ENCODE results near the gene CHN1.

CHN1 gene

DNA sequence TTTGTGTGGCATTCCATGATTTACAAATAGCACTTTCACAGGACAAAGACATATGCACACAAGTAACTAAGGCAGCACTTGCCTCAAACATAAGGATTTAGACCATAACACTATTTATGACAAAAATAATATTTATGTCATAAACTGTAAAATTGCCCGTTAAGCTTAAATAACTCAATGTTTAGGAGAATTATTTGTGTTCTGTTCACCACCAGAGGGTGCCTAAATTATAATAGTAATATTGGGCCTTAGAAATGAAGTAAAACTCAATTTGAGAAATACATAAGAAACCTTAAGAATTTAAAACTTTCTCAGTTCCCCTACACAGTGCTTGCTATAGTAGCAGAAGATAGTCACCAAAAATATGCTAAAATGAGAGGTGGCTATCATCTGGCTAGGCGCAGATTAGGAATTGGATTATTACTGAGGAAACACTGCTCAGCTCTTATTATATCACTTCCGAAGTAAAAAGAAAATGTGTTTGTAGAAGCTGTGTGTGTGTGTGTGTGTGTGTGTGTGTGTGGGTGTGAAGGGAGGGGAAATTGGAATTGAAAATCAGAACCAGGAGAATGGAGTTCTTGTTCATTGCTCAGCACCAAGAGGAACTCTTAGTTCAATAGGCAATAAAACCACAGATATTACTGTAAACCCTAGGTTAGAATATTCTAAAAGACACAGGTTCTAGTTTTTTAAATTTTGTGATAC lies 4.9 kb upstream of the CHN1 start:
- DNase-seq = no peak

- DNase-seq = no peak
Observed at GRCh38 chr2:175008801-175009495, 3.8 kb upstream of the CHN1 start.

DNA sequence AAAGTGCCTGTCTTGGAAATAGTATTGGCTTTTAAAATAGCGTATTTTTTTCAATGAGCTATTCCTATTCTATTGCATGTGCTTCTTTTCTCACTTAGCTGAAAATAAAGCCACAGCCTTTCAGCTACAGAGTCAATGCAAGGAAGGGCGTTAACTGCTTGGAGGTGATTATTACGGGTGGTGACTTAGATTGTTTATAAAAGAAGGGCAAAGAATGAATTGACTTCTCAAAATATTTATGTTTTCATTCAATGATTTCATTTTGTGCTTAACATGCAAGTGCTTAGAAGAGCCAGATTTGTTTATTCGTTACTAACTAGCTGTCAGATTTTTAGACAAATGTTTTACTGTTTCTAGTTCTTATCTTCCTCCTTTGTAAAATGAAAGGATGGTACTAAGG lies 2.8 kb upstream of the CHN1 start:
- DNase-seq = no peak

DNA sequence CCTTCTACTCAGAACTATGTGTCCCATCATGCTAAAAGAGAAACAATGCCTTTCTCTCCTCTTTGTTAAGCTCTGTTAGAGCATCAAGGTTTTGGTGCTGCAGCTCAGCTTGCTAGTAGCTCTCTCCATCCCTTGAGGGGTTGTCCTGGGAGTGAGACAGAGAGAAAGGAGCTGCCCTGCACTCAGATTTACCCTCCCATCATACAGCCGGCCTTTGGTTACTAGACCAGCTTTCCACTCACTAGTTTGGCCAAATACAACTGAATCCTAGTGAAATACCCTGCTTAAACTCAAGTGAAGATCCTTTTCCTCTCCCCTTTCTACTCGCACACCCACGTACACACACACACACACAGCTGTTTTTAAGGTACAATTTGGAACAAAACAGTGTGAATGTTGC lies 2.3 kb upstream of the CHN1 start:
- DNase-seq = no peak

DNA sequence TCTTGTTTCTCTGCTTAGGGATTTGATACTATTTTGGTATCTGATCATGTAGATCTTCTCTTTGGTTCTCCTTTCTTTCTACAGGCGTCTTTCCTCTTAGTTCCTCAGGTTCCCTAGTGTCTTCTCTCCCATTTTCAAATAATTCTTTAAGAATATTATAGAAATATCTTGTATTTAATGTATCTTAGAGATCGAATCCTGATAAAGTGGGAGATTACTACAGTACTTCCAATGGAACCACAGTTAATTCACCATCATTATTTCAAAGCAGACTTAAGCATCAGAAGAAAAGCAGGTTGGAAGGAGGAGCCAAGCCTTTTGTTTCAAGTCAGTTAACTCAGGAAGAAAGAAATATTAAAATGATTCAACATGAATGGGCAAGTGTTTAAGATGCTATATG lies 1.1 kb upstream of the CHN1 start:
- DNase-seq = no peak

GRCh38 chr2:175005733-175006264 lies 618 bp upstream of the CHN1 start:
- no peak for DNase-seq

DNA sequence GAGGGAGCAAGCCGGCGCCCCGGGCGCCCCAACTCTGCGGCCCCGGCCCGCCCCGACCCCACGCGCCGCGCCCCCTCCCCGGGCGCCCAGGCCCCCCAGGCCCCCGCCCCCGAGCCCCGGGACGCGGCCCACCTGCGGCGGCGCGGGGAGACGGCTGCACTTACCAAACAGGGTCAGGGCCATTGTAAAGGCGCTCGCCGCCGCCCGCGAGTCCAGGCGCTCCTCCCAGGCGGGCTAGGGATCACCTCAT lies 526 bp downstream of the CHN1 start:
- no peak for DNase-seq

DNA sequence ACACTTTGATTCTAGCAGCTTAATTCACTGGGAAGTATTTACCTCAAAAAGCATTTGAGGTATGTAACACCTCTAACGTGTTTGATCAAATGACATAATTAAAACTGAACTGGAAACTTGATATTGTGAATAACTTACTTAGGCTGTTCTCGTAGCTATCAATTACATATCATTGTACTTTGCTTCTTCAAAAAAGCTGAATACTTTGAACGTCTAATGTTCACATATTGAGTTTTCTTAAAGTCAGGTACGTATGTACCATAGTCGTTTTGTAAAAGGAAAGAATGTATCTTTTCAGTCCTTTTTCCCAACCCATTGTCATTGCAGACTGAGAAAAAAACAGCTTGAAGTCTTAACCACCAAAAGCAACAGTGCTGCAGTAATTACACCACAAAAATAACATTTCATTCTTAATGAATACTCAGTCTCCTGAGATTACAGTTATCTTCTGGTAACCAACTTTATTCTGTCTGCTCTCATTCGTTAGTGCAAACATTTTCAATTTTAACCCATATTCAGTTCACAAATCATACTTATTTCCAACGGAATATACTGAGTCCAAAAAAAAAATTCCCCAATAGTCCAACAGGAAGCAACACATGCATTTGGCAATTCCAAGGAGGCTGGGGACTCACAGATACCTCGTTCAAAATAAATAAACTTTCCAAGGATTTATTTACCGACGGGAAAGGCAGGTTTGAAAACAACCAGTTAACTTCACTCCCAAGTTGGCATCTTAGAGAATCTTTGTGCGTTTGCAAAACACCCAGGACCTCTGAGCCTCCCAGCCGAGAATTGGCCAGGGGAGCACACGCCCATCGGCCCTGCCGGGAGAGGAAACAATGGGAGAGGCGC lies 1.1 kb downstream of the CHN1 start:
- DNase-seq = no peak

GRCh38 chr2:175002547-175003274 lies 2.5 kb downstream of the CHN1 start:
- DNase-seq = no peak

DNA sequence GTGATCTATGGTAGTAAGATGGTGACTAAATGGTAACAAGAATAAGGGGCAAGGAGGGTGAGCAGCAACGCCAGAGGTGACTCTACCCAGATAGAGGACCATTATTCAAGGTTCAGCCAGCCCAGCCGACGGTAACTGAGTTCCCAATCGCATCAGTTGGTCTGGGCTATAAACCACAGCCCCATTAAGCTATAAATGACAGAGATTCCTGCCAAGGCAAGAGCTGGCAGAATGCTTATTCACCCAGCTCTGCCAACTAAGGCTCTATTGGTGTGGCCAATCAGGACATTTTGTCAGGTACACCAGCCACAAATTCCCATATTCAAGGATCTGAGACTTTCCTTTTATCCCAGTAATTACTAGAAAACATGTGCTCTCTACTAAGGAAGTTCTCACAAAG lies 3.6 kb downstream of the CHN1 start:
- DNase-seq = no peak

- no peak for DNase-seq
Observed at GRCh38 chr2:174997110-174997509, 8.1 kb downstream of the CHN1 start.

GRCh38 chr2:174996622-174997021 lies 8.6 kb downstream of the CHN1 start:
- DNase-seq = no peak

GRCh38 chr2:174994381-174994780 lies 10.8 kb downstream of the CHN1 start:
- DNase-seq = no peak

GRCh38 chr2:174992886-174993285 lies 12.3 kb downstream of the CHN1 start:
- DNase-seq = no peak

GRCh38 chr2:174985614-174986013 lies 19.6 kb downstream of the CHN1 start:
- DNase-seq = no peak

GRCh38 chr2:174984561-174984960 lies 20.6 kb downstream of the CHN1 start:
- no peak for DNase-seq

- DNase-seq = no peak
Observed at GRCh38 chr2:174981331-174981730, 23.9 kb downstream of the CHN1 start.

DNA sequence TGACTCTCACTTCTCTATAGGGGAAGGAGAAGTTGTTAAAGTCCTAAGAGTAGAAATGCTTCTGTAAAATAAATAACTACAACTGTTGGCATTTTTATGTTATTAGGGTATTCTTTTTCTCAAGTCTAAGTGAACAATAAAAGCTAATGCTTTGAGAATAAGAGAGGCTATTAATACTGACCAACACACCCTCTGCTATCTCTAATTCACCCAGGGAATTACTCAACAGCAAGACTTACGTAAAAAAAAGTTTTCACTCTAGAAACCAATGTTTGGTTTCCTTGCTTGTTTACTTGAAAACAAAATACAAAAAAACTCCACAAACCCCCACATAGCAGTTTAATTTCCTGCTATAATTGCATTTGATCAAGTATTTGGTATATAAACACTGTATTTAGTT lies 25.2 kb downstream of the CHN1 start:
- DNase-seq = no peak

DNA sequence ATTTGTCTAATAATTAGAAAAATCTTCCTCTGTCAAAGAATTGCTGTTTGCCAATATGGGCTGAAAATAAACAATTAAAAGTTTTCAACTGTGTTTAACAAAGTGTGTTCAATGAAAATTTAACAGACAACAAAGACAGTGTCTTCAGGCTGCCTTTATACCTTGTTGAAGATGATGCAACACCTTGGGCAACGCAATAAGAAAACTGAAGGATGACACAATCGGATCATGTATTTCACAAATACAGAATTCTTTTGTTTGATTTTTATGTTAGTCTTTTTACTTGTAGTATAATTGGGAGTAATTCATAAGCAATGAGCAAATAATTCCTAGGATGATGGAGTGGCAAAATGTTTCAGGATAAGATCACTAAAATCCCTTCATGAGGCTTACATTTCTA lies 27.8 kb downstream of the CHN1 start:
- DNase-seq = no peak

GRCh38 chr2:174974131-174974530 lies 31.1 kb downstream of the CHN1 start:
- no peak for DNase-seq

- DNase-seq = no peak
Observed at GRCh38 chr2:174972924-174973323, 32.3 kb downstream of the CHN1 start.

GRCh38 chr2:174971868-174972781 lies 33.1 kb downstream of the CHN1 start:
- DNase-seq = no peak

Measured in activated naive CD4-positive, alpha-beta T cell treated with Interleukin-2 at 50 U/mL for 16 hours (primary cell).